MM.1S (cell line): ENCODE measurements around the gene MAN1C1.

Experiments used
- CTCF ChIP-seq: fragments of 300-600 bp; sonication (generic); IDR thresholded peaks from 2 replicates; pipeline ENCODE4 v1.5.1; 2016; ENCODE audit warnings: antibody characterized with exemption, low read length, mixed read lengths
- EZH2phosphoT487 ChIP-seq: fragments of 300-600 bp; sonication (generic); IDR thresholded peaks from 2 replicates; pipeline ENCODE4 v1.6.1; 2018; ENCODE audit warnings: antibody characterized with exemption, low read length

- no peak for TF ChIP-seq CTCF
- TF ChIP-seq EZH2phosphoT487 = no peak
Measured at GRCh38 chr1:25586181-25586588, 30.4 kb upstream of the MAN1C1 start.
